ENCODE results near the gene BABAM2. TPM values are rescaled to one million over a fixed set of nuclear protein-coding genes. Genes with fewer than 3 reads are reported as not detected.
A peak's percentile ranks its signal among the peaks of the same experiment; 100 is the strongest.

BABAM2 gene
- total RNA-seq, 4 donors from 2014 or later, result 35.5 to 44.9 (median 39.9) TPM

- no peak overlapping the region for H3K27ac ChIP-seq (replicated peaks in 1 of 4)
- no peak for DNase-seq (ENCODE audit: extremely low spot score)
- TF ChIP-seq POLR2AphosphoS5 (IDR thresholded peaks at IDR 0.05) (no peak), EP300 (IDR thresholded peaks at IDR 0.05) (no peak)
- no peak overlapping the region for H3K4me3 ChIP-seq
- no peaks in the 10 kb centered on the region for H3K9me3 ChIP-seq
- H3K4me1 ChIP-seq, result peaks cover 0 to 5% (median 0%) of the 10 kb centered on the region in 4 donors
- WGBS, result 90% methylated on average over 1 of the region's 1 CpG
- intact Hi-C loops (cut with DNase I), result no loop called here
- no peaks in the 10 kb centered on the region for H3K27me3 ChIP-seq
- H3K36me3 ChIP-seq, result peaks cover 0 to 22% (median 8%) of the 10 kb centered on the region in 4 donors
These were observed 348.7 kb downstream of the BABAM2 start for GRCh38 chr2:28239207-28239606.

- Histone ChIP-seq H3K4me1 (peaks cover 0 to 5% (median 0%) of the 10 kb centered on the region in 4 donors), H3K36me3 (peaks cover 0 to 37% (median 8%) of the 10 kb centered on the region in 4 donors), H3K9me3 (no peaks in the 10 kb centered on the region), H3K27me3 (no peaks in the 10 kb centered on the region), H3K4me3 (no peak overlapping the region), H3K27ac (replicated peaks in 1 of 4) (no peak overlapping the region)
- TF ChIP-seq POLR2A (IDR thresholded peaks at IDR 0.05; ENCODE audit: low read depth) (no peak), EP300 (IDR thresholded peaks at IDR 0.05) (no peak), CTCF (IDR thresholded peaks at IDR 0.05) (no peak), POLR2AphosphoS5 (IDR thresholded peaks at IDR 0.05) (no peak)
- intact Hi-C loops (cut with DNase I), result no loop called here
- 95% methylated on average over 2 of the region's 2 CpGs for WGBS
- no peak for DNase-seq (ENCODE audit: extremely low spot score)
These were observed 350.4 kb downstream of the BABAM2 start for GRCh38 chr2:28240937-28241336.

- peak overlapping the region in 2 of 4 donors; percentile 11 to 13 for H3K27ac ChIP-seq (replicated peaks in 1 of 4)
- intact Hi-C loops (cut with DNase I), result no loop called here
These were observed 356.8 kb downstream of the BABAM2 start for GRCh38 chr2:28247290-28247689.

GRCh38 chr2:28247734-28248133 lies 357.2 kb downstream of the BABAM2 start:
- DNase-seq (ENCODE audit: extremely low spot score), result no peak
- peaks cover 10 to 14% (median 13%) of the 10 kb centered on the region in 4 donors for H3K4me1 ChIP-seq
- H3K36me3 ChIP-seq, result peaks cover 0 to 21% (median 2%) of the 10 kb centered on the region in 4 donors
- intact Hi-C loops (cut with DNase I), result no loop called here
- H3K27me3 ChIP-seq, result no peaks in the 10 kb centered on the region
- no peaks in the 10 kb centered on the region for H3K9me3 ChIP-seq
- peak overlapping the region in 2 of 4 donors; percentile 11 to 13 for H3K27ac ChIP-seq (replicated peaks in 1 of 4)
- H3K4me3 ChIP-seq, result no peak overlapping the region
- no peak for TF ChIP-seq CTCF (IDR thresholded peaks at IDR 0.05)
- no peak for TF ChIP-seq POLR2AphosphoS5 (IDR thresholded peaks at IDR 0.05)
- TF ChIP-seq POLR2A (IDR thresholded peaks at IDR 0.05; ENCODE audit: low read depth), result no peak
- TF ChIP-seq EP300 (IDR thresholded peaks at IDR 0.05), result no peak

More at GRCh38 chr2:28247290-28247689, 356.8 kb downstream of the BABAM2 start:
- DNase-seq (ENCODE audit: extremely low spot score), result no peak
- Histone ChIP-seq H3K27me3 (no peaks in the 10 kb centered on the region), H3K4me1 (peaks cover 10 to 14% (median 13%) of the 10 kb centered on the region in 4 donors), H3K9me3 (no peaks in the 10 kb centered on the region), H3K4me3 (no peak overlapping the region), H3K36me3 (peaks cover 0 to 21% (median 2%) of the 10 kb centered on the region in 4 donors)
- TF ChIP-seq POLR2A (IDR thresholded peaks at IDR 0.05; ENCODE audit: low read depth) (no peak), CTCF (IDR thresholded peaks at IDR 0.05) (no peak)
- 18% methylated on average over 1 of the region's 1 CpG for WGBS

- Histone ChIP-seq H3K4me3 (no peak overlapping the region), H3K27me3 (no peaks in the 10 kb centered on the region), H3K9me3 (no peaks in the 10 kb centered on the region), H3K36me3 (peaks cover 0 to 21% (median 2%) of the 10 kb centered on the region in 4 donors), H3K4me1 (peaks cover 10 to 14% (median 13%) of the 10 kb centered on the region in 4 donors), H3K27ac (replicated peaks in 1 of 4) (no peak overlapping the region)
- DNase-seq (ENCODE audit: extremely low spot score), result no peak
- no peak for TF ChIP-seq POLR2A (IDR thresholded peaks at IDR 0.05; ENCODE audit: low read depth)
- no peak for TF ChIP-seq EP300 (IDR thresholded peaks at IDR 0.05)
- no peak for TF ChIP-seq POLR2AphosphoS5 (IDR thresholded peaks at IDR 0.05)
- no peak for TF ChIP-seq CTCF (IDR thresholded peaks at IDR 0.05)
- intact Hi-C loops (cut with DNase I), result no loop called here
- 90% methylated on average over 2 of the region's 2 CpGs for WGBS
These were observed 358.0 kb downstream of the BABAM2 start for GRCh38 chr2:28248511-28248910.

Data from esophagus muscularis mucosa (tissue), 4 donors.